Kidney capillary endothelial cell (primary cell): ENCODE results near the gene MYORG.

Source experiments
- DNase-seq: peaks from one replicate; pipeline ENCODE4 v3.0.0-alpha.2; 2018; ENCODE audit warnings: low spot score

The MYORG gene

GRCh38 chr9:34384368-34385165 is 7.9 kb upstream of the MYORG start:
- no peak for DNase-seq

GRCh38 chr9:34383904-34384303 is 7.2 kb upstream of the MYORG start:
- DNase-seq = no peak

GRCh38 chr9:34382879-34383278 is 6.2 kb upstream of the MYORG start:
- no peak for DNase-seq

- DNase-seq = no peak
Measured at GRCh38 chr9:34382054-34382453, 5.4 kb upstream of the MYORG start.

GRCh38 chr9:34381323-34381722 is 4.6 kb upstream of the MYORG start:
- no peak for DNase-seq

GRCh38 chr9:34380511-34381315 is 4.0 kb upstream of the MYORG start:
- DNase-seq = peak; percentile 61

GRCh38 chr9:34380034-34380510 is 3.4 kb upstream of the MYORG start:
- no peak for DNase-seq

- peak; percentile 82 for DNase-seq
Measured at GRCh38 chr9:34379334-34380033, 2.8 kb upstream of the MYORG start.

GRCh38 chr9:34378376-34379060 is 1.8 kb upstream of the MYORG start:
- no peak for DNase-seq

- DNase-seq = no peak
Measured at GRCh38 chr9:34377404-34377746, 677 bp upstream of the MYORG start.

- no peak for DNase-seq
Measured at GRCh38 chr9:34375901-34376595, 650 bp downstream of the MYORG start.

- no peak for DNase-seq
Measured at GRCh38 chr9:34374905-34375552, 1.7 kb downstream of the MYORG start.

GRCh38 chr9:34374339-34374738 is 2.4 kb downstream of the MYORG start:
- DNase-seq = no peak

- DNase-seq = no peak
Measured at GRCh38 chr9:34373749-34374148, 2.9 kb downstream of the MYORG start.

GRCh38 chr9:34372467-34373011 is 4.2 kb downstream of the MYORG start:
- no peak for DNase-seq

- no peak for DNase-seq
Measured at GRCh38 chr9:34371886-34372466, 4.7 kb downstream of the MYORG start.

- no peak for DNase-seq
Measured at GRCh38 chr9:34370970-34371880, 5.5 kb downstream of the MYORG start.

GRCh38 chr9:34370335-34370969 is 6.2 kb downstream of the MYORG start:
- DNase-seq = no peak

GRCh38 chr9:34369636-34370035 is 7.1 kb downstream of the MYORG start:
- no peak for DNase-seq
